SK-N-SH treated with all-trans-retinoic acid at 6 μM for 48 hours (cell line): ENCODE measurements around the gene BLNK.

Source experiments
- ARNTL ChIP-seq: fragments of 450-650 bp; formaldehyde crosslinking; IDR thresholded peaks from 2 replicates; pipeline ENCODE4 v1.5.0; 2020; ENCODE audit warnings: low read depth, mild to moderate bottlenecking, moderate library complexity, borderline replicate concordance
- BACH2 ChIP-seq: fragments of 250-450 bp; sonication (Bioruptor Pico); IDR thresholded peaks from 2 replicates; pipeline ENCODE4 v1.9.0; 2021; ENCODE audit warnings: mild to moderate bottlenecking, borderline replicate concordance
- CREB5 ChIP-seq: fragments of 250-450 bp; sonication (Bioruptor Pico); IDR thresholded peaks from 2 replicates; pipeline ENCODE4 v1.5.1; 2020; ENCODE audit warnings: low read depth, mild to moderate bottlenecking, moderate library complexity
- OSR1 ChIP-seq: fragments of 250-450 bp; sonication (Bioruptor Pico); IDR thresholded peaks from 2 replicates; pipeline ENCODE4 v1.8.0; 2022; ENCODE audit warnings: moderate library complexity, mild to moderate bottlenecking, inconsistent platforms
- PATZ1 ChIP-seq: fragments of 250-450 bp; sonication (Bioruptor Pico); IDR thresholded peaks from 2 replicates; pipeline ENCODE4 v1.8.0; 2020; ENCODE audit warnings: mild to moderate bottlenecking, moderate library complexity, borderline replicate concordance
- POU6F1 ChIP-seq: fragments of 250-450 bp; sonication (Bioruptor Pico); IDR thresholded peaks from 2 replicates; pipeline ENCODE4 v1.8.0; 2021; ENCODE audit warnings: low read depth, mild to moderate bottlenecking, moderate library complexity, borderline replicate concordance
- RARB ChIP-seq: fragments of 250-450 bp; sonication (Bioruptor Pico); IDR thresholded peaks from 2 replicates; pipeline ENCODE4 v1.8.0; 2021; ENCODE audit warnings: mild to moderate bottlenecking, moderate library complexity
- ZFP30 ChIP-seq: fragments of 450-650 bp; formaldehyde crosslinking; IDR thresholded peaks from 2 replicates; pipeline ENCODE4 v1.5.0; 2022; ENCODE audit warnings: mild to moderate bottlenecking, moderate library complexity

DNA sequence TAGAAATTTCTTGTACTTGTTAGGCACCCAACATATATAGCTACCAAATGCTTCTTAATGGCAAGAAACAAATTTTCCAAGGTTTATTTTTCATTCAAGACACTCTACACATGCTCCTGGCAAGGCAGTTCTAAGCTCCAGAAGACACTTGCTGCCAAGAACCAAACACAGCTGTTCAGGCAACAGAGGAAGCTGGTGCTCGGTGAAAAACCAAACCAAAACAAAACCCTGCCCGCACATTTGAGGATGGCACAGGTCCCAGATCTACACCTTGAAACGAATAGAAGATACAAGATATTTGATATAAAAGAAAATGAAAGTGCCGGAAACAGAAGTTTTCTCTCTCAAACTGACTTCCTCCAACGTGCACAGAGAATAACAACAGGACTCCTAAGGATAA lies 28.0 kb upstream of the BLNK start:
- TF ChIP-seq CREB5 (CRISPR knock-in tag) (no peak), PATZ1 (CRISPR knock-in tag) (no peak), POU6F1 (no peak), BACH2 (CRISPR knock-in tag) (no peak), ARNTL (CRISPR knock-in tag) (no peak), RARB (CRISPR knock-in tag) (no peak), ZFP30 (no peak), OSR1 (CRISPR knock-in tag) (no peak)
